Measurements from ENCODE around the gene SCML1. TPM values are rescaled to one million over a fixed set of nuclear protein-coding genes. Genes with fewer than 3 reads are reported as not detected.

SCML1 gene
- total and polyA plus RNA-seq, 10 of the 15 experiments (the other 5 are each of a cell fraction or from before 2014, with no cell fraction given): 0.62 to 48.3 (median 1.6) TPM

DNA sequence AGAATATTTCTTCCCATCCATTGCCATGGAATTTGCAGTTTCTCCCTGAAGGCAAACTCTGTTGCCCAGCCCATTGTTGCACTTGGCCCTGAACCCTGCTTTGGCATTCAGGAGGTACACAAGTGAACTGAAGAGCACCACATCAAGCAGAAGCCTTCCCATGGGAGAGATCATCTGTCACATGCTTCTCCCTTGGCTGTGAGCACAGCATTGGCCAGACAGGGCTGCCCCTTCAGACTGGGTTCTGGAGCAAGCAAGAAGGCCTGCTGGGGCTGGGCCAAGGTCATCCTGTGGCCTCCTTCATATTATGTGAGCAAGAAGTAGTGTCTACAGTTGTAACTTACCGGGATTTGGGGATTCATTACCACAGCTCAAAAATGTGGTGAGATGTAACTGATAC lies 22.7 kb downstream of the SCML1 start:
- no peak for ATAC-seq
- WGBS (ENCODE audit: insufficient coverage, insufficient replicate concordance, low lambda C conversion rate, missing lambda C conversion rate): 83% methylated on average over 1 of the region's 1 CpG
- ChIA-PET POLR2A (no interaction called here), CTCF (no interaction called here), SMC1A (ENCODE audit: uncharacterized antibody, unreplicated experiment) (no interaction called here), RAD21 (ENCODE audit: unreplicated experiment) (no interaction called here)
- in situ Hi-C loops (cut with MboI) (no loop called here), intact Hi-C loops (cut with micrococcal nuclease; ENCODE audit: unreplicated experiment) (no loop called here)
- no peak for DNase-seq (ENCODE audit: low read depth, low spot score)
- no peak overlapping the region for H3K27ac ChIP-seq (ENCODE audit: control insufficient read depth, insufficient read depth)
- H3K4me1 ChIP-seq (ENCODE audit: control insufficient read depth, insufficient read depth, low read length): no peaks in the 10 kb centered on the region
- no peak for FAIRE-seq
- H3K4me3 ChIP-seq: no peak overlapping the region
- H3K4me2 ChIP-seq (ENCODE audit: control insufficient read depth, insufficient read depth): no peak overlapping the region
- TF ChIP-seq RCOR1 (conservative IDR thresholded peaks at IDR 0.05; ENCODE audit: low read depth, low read length) (no peak), CHD1 (IDR thresholded peaks at IDR 0.05; ENCODE audit: low read depth, low read length) (no peak), IKZF2 (IDR thresholded peaks at IDR 0.05) (no peak), ESRRA (IDR thresholded peaks at IDR 0.05; ENCODE audit: low read length) (no peak), SMC3 (IDR thresholded peaks at IDR 0.05; ENCODE audit: borderline replicate concordance, low read length) (no peak), JUNB (IDR thresholded peaks at IDR 0.05) (no peak), ZBTB33 (IDR thresholded peaks at IDR 0.05) (no peak)
- no peaks in the 10 kb centered on the region for H4K20me1 ChIP-seq (ENCODE audit: control insufficient read depth, insufficient read depth)
- H3K79me2 ChIP-seq (ENCODE audit: control insufficient read depth, insufficient read depth, low read length): no peaks in the 10 kb centered on the region
- no peaks in the 10 kb centered on the region; the same call in 2 of the 3 replicates for H3K9me3 ChIP-seq (replicated peaks; ENCODE audit: control insufficient read depth, insufficient read depth, low read length)
- no TSS peak for BruUV-seq (replicated peaks)
- H2AFZ ChIP-seq (ENCODE audit: control insufficient read depth, low read depth, low read length): no peak overlapping the region
- H3K27me3 ChIP-seq (replicated peaks in 1 of 2; ENCODE audit: control insufficient read depth in 2 of 2, insufficient read depth in 2 of 2, low read length in 1 of 2): no peaks in the 10 kb centered on the region
- H3K36me3 ChIP-seq (ENCODE audit: control insufficient read depth in 2 of 2, insufficient read depth in 2 of 2, low read length in 1 of 2): no peaks in the 10 kb centered on the region
- H3K9ac ChIP-seq (ENCODE audit: control insufficient read depth, insufficient read depth, low read length): no peak overlapping the region

DNA sequence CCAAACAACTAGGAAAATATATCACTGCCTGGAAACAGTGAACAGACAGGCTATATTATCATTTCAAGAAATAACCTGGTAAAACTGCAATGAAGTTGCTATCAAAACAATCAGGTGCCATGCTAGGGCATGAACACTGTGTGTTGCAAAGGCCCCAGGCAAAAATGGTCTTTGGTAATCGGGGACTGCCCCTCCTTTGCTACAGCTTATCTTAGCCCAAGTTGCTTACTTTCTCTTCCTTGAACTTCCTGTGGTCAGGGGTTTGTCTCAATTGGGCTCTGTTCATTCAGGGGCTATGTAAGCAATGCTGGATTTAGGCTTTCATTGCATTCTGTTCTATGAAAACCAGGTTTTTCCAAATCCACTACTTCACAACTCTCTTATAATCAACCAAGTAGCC lies 30.4 kb downstream of the SCML1 start:
- TF ChIP-seq ZBTB40 (IDR thresholded peaks at IDR 0.05; ENCODE audit: borderline replicate concordance) (no peak), CEBPB (IDR thresholded peaks at IDR 0.05; ENCODE audit: borderline replicate concordance in 1 of 2, low read depth in 2 of 2, low read length in 2 of 2) (no peak)
- no peaks in the 10 kb centered on the region; the same call in 2 of the 3 replicates for H3K9me3 ChIP-seq (replicated peaks; ENCODE audit: control insufficient read depth, insufficient read depth, low read length)
- no peak for FAIRE-seq

More for the DNA sequence above, 30.4 kb downstream of the SCML1 start:
- no peak overlapping the region for H2AFZ ChIP-seq (ENCODE audit: control insufficient read depth, low read depth, low read length)
- no peak overlapping the region for H3K9ac ChIP-seq (ENCODE audit: control insufficient read depth, insufficient read depth, low read length)
- H4K20me1 ChIP-seq (ENCODE audit: control insufficient read depth, insufficient read depth): no peaks in the 10 kb centered on the region
- no peak overlapping the region for H3K4me2 ChIP-seq (ENCODE audit: control insufficient read depth, insufficient read depth)
- ChIA-PET CTCF (no interaction called here), SMC1A (ENCODE audit: uncharacterized antibody, unreplicated experiment) (no interaction called here), POLR2A (no interaction called here), RAD21 (ENCODE audit: unreplicated experiment) (no interaction called here)
- no peak for DNase-seq (ENCODE audit: low read depth, low spot score)
- no peak for ATAC-seq
- in situ Hi-C loops (cut with MboI) (no loop called here), intact Hi-C loops (cut with micrococcal nuclease; ENCODE audit: unreplicated experiment) (no loop called here)
- H3K27me3 ChIP-seq (replicated peaks in 1 of 2; ENCODE audit: control insufficient read depth in 2 of 2, insufficient read depth in 2 of 2, low read length in 1 of 2): no peaks in the 10 kb centered on the region
- H3K36me3 ChIP-seq (ENCODE audit: control insufficient read depth in 2 of 2, insufficient read depth in 2 of 2, low read length in 1 of 2): no peaks in the 10 kb centered on the region
- H3K79me2 ChIP-seq (ENCODE audit: control insufficient read depth, insufficient read depth, low read length): no peaks in the 10 kb centered on the region
- H3K4me1 ChIP-seq (ENCODE audit: control insufficient read depth, insufficient read depth, low read length): no peaks in the 10 kb centered on the region
- H3K4me3 ChIP-seq: no peak overlapping the region
- no TSS peak for BruUV-seq (replicated peaks)
- H3K27ac ChIP-seq (ENCODE audit: control insufficient read depth, insufficient read depth): no peak overlapping the region
- WGBS (ENCODE audit: insufficient coverage, insufficient replicate concordance, low lambda C conversion rate, missing lambda C conversion rate): 0% methylated on average over 1 of the region's 1 CpG
